GM23338 (cell line): Measurements from ENCODE around the gene WFS1.

Experiments used
- CTCF ChIP-seq, 2 experiments: fragments of 200-600 bp in 1 of 2; sonication (generic) in 1 of 2; conservative IDR thresholded peaks; 2 replicates each; pipeline versions ENCODE4 v1.5.1 to v1.6.1; 2016 to 2017; ENCODE audit warnings: antibody characterized with exemption in 2 of 2, low read depth in 2 of 2, mild to moderate bottlenecking in 2 of 2, moderate library complexity in 1 of 2
- EZH2 ChIP-seq: fragments of 200-600 bp; sonication (generic); IDR thresholded peaks from one replicate; pipeline ENCODE4 v1.8.0; 2017; ENCODE audit warnings: antibody characterized with exemption, mild to moderate bottlenecking, low read depth; ENCODE audit not compliant: unreplicated experiment
- EZH2phosphoT487 ChIP-seq: fragments of 200-600 bp; sonication (generic); IDR thresholded peaks from one replicate; pipeline ENCODE4 v1.8.1; 2018; ENCODE audit warnings: antibody characterized with exemption; ENCODE audit not compliant: unreplicated experiment
- POLR2AphosphoS5 ChIP-seq: IDR thresholded peaks from 2 replicates; pipeline ENCODE4 v1.6.1; 2016; ENCODE audit warnings: antibody characterized with exemption, low read depth
- ZNF331 ChIP-seq: fragments of 250-450 bp; sonication (Bioruptor Pico); IDR thresholded peaks from 2 replicates; pipeline ENCODE4 v1.5.0; 2020; ENCODE audit warnings: low read depth, mild to moderate bottlenecking, moderate library complexity
- TF ChIP-seq, protein P1 (sequence below): IDR thresholded peaks from 2 replicates; pipeline ENCODE4 v1.6.1; 2016; ENCODE audit warnings: antibody characterized with exemption
- TF ChIP-seq, protein P2 (sequence below): IDR thresholded peaks from one replicate; pipeline ENCODE4 v1.6.1; 2018; ENCODE audit warnings: antibody characterized with exemption; ENCODE audit not compliant: unreplicated experiment

GRCh38 chr4:6251365-6251764 is 18.3 kb upstream of the WFS1 start:
- TF ChIP-seq POLR2AphosphoS5 = no peak
- no peak for TF ChIP-seq CTCF (conservative IDR thresholded peaks at IDR 0.05; ENCODE audit: low read depth in 2 of 2)
- TF ChIP-seq EZH2 = no peak
- TF ChIP-seq, protein P1, sequence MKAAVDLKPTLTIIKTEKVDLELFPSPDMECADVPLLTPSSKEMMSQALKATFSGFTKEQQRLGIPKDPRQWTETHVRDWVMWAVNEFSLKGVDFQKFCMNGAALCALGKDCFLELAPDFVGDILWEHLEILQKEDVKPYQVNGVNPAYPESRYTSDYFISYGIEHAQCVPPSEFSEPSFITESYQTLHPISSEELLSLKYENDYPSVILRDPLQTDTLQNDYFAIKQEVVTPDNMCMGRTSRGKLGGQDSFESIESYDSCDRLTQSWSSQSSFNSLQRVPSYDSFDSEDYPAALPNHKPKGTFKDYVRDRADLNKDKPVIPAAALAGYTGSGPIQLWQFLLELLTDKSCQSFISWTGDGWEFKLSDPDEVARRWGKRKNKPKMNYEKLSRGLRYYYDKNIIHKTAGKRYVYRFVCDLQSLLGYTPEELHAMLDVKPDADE = no peak
- TF ChIP-seq, protein P2, sequence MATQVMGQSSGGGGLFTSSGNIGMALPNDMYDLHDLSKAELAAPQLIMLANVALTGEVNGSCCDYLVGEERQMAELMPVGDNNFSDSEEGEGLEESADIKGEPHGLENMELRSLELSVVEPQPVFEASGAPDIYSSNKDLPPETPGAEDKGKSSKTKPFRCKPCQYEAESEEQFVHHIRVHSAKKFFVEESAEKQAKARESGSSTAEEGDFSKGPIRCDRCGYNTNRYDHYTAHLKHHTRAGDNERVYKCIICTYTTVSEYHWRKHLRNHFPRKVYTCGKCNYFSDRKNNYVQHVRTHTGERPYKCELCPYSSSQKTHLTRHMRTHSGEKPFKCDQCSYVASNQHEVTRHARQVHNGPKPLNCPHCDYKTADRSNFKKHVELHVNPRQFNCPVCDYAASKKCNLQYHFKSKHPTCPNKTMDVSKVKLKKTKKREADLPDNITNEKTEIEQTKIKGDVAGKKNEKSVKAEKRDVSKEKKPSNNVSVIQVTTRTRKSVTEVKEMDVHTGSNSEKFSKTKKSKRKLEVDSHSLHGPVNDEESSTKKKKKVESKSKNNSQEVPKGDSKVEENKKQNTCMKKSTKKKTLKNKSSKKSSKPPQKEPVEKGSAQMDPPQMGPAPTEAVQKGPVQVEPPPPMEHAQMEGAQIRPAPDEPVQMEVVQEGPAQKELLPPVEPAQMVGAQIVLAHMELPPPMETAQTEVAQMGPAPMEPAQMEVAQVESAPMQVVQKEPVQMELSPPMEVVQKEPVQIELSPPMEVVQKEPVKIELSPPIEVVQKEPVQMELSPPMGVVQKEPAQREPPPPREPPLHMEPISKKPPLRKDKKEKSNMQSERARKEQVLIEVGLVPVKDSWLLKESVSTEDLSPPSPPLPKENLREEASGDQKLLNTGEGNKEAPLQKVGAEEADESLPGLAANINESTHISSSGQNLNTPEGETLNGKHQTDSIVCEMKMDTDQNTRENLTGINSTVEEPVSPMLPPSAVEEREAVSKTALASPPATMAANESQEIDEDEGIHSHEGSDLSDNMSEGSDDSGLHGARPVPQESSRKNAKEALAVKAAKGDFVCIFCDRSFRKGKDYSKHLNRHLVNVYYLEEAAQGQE = no peak
- no peak for TF ChIP-seq ZNF331 (CRISPR knock-in tag)
- TF ChIP-seq EZH2phosphoT487 = no peak
